Sigmoid colon (tissue), 4 donors: Measurements from ENCODE around the gene GSE1.

Experiments used
- CTCF ChIP-seq, 4 experiments: fragments of 450-650 bp in 3 of 4; fragments of 200-600 bp in 1 of 4; IDR thresholded peaks; one replicate each; pipeline ENCODE4 v1.5.1; 2016 to 2019; ENCODE audit warnings: antibody characterized with exemption in 4 of 4, mild to moderate bottlenecking in 3 of 4, moderate library complexity in 2 of 4
- EP300 ChIP-seq, 4 donors: sonication (generic); formaldehyde crosslinking; IDR thresholded peaks; one replicate each; pipeline ENCODE4 v1.6.1; 2017; ENCODE audit warnings: antibody characterized with exemption in 4 of 4
- POLR2AphosphoS5 ChIP-seq, 4 donors: sonication (generic); formaldehyde crosslinking; IDR thresholded peaks; one replicate each; pipeline ENCODE4 v1.6.1; 2017; ENCODE audit warnings: antibody characterized with exemption in 4 of 4

- TF ChIP-seq POLR2AphosphoS5 (IDR thresholded peaks at IDR 0.05) (no peak), CTCF (IDR thresholded peaks at IDR 0.05) (no peak), EP300 (IDR thresholded peaks at IDR 0.05) (no peak)
Observed at GRCh38 chr16:85678821-85679220, 65.7 kb downstream of the GSE1 start.
